Measurements from ENCODE around the gene PRTFDC1. TPM values are rescaled to one million over a fixed set of nuclear protein-coding genes. Genes with fewer than 3 reads are reported as not detected.

The PRTFDC1 gene
- total RNA-seq, 1 experiment from 2014 or later: 83.2 TPM

GRCh38 chr10:24917493-24917892, 34.9 kb downstream of the PRTFDC1 start:
- H3K9me3 Mint-ChIP-seq (ENCODE audit: unreplicated experiment): no peaks in the 10 kb centered on the region
- BruUV-seq (replicated peaks): no TSS peak
- H3K4me3 ChIP-seq (ENCODE audit: low read depth, low read length): no peak overlapping the region
- intact Hi-C loops (cut with micrococcal nuclease; ENCODE audit: unreplicated experiment): no loop called here
- no peak for DNase-seq
- H3K36me3 Mint-ChIP-seq (ENCODE audit: insufficient read depth, unreplicated experiment): no peaks in the 10 kb centered on the region
- H3K4me3 Mint-ChIP-seq (ENCODE audit: unreplicated experiment): no peak overlapping the region
- POLR2A ChIA-PET: no interaction called here
- H3K9me3 ChIP-seq: peaks cover 5% of the 10 kb centered on the region; the same call in 1 of the 2 replicates
- H3K27me3 Mint-ChIP-seq (ENCODE audit: insufficient read depth, unreplicated experiment): no peaks in the 10 kb centered on the region
- peaks cover 1% of the 10 kb centered on the region; the same call in 1 of the 2 replicates for H3K36me3 ChIP-seq (ENCODE audit: control insufficient read depth, insufficient read depth, low read length)
- H3K4me1 ChIP-seq: peaks cover 11% of the 10 kb centered on the region; the same call in 1 of the 2 replicates
- CTCF ChIA-PET: no interaction called here
- no peaks in the 10 kb centered on the region for H3K4me1 Mint-ChIP-seq (ENCODE audit: low read depth, unreplicated experiment)
- no peaks in the 10 kb centered on the region for H3K27me3 ChIP-seq (replicated peaks; ENCODE audit: control insufficient read depth, insufficient read depth, low read length)
- H3K27ac Mint-ChIP-seq (ENCODE audit: unreplicated experiment): no peak overlapping the region
- TF ChIP-seq CTCF (IDR thresholded peaks at IDR 0.05; ENCODE audit: insufficient read depth in 1 of 2, low read depth in 1 of 2, low read length in 1 of 2, severe bottlenecking in 1 of 2, unreplicated experiment in 1 of 2): no peak

- ChIA-PET CTCF (no interaction called here), POLR2A (no interaction called here)
- H3K27me3 Mint-ChIP-seq (ENCODE audit: insufficient read depth, unreplicated experiment): no peaks in the 10 kb centered on the region
- intact Hi-C loops (cut with micrococcal nuclease; ENCODE audit: unreplicated experiment): no loop called here
- H3K27ac Mint-ChIP-seq (ENCODE audit: unreplicated experiment): no peak overlapping the region
- no peak overlapping the region for H3K4me3 Mint-ChIP-seq (ENCODE audit: unreplicated experiment)
- Histone ChIP-seq H3K36me3 (ENCODE audit: control insufficient read depth, insufficient read depth, low read length) (peaks cover 1% of the 10 kb centered on the region; the same call in 1 of the 2 replicates), H3K9me3 (peaks cover 5% of the 10 kb centered on the region; the same call in 1 of the 2 replicates), H3K4me3 (ENCODE audit: low read depth, low read length) (no peak overlapping the region), H3K4me1 (peaks cover 11% of the 10 kb centered on the region; the same call in 1 of the 2 replicates), H3K27me3 (replicated peaks; ENCODE audit: control insufficient read depth, insufficient read depth, low read length) (no peaks in the 10 kb centered on the region)
- no peak for DNase-seq
- H3K36me3 Mint-ChIP-seq (ENCODE audit: insufficient read depth, unreplicated experiment): no peaks in the 10 kb centered on the region
- no peaks in the 10 kb centered on the region for H3K9me3 Mint-ChIP-seq (ENCODE audit: unreplicated experiment)
- no peak for TF ChIP-seq CTCF (IDR thresholded peaks at IDR 0.05; ENCODE audit: insufficient read depth in 1 of 2, low read depth in 1 of 2, low read length in 1 of 2, severe bottlenecking in 1 of 2, unreplicated experiment in 1 of 2)
- H3K4me1 Mint-ChIP-seq (ENCODE audit: low read depth, unreplicated experiment): no peaks in the 10 kb centered on the region
- BruUV-seq (replicated peaks): no TSS peak
Measured at GRCh38 chr10:24916365-24916764, 36.0 kb downstream of the PRTFDC1 start.

GRCh38 chr10:24915304-24915703, 37.1 kb downstream of the PRTFDC1 start:
- no TSS peak for BruUV-seq (replicated peaks)
- Histone ChIP-seq H3K36me3 (ENCODE audit: control insufficient read depth, insufficient read depth, low read length) (peaks cover 1% of the 10 kb centered on the region; the same call in 1 of the 2 replicates), H3K9me3 (peaks cover 5% of the 10 kb centered on the region; the same call in 1 of the 2 replicates), H3K4me1 (peaks cover 11% of the 10 kb centered on the region; the same call in 1 of the 2 replicates), H3K27me3 (replicated peaks; ENCODE audit: control insufficient read depth, insufficient read depth, low read length) (no peaks in the 10 kb centered on the region), H3K4me3 (ENCODE audit: low read depth, low read length) (no peak overlapping the region)
- intact Hi-C loops (cut with micrococcal nuclease; ENCODE audit: unreplicated experiment): no loop called here
- Mint-ChIP-seq H3K27ac (ENCODE audit: unreplicated experiment) (no peak overlapping the region), H3K4me1 (ENCODE audit: low read depth, unreplicated experiment) (no peaks in the 10 kb centered on the region), H3K27me3 (ENCODE audit: insufficient read depth, unreplicated experiment) (no peaks in the 10 kb centered on the region), H3K4me3 (ENCODE audit: unreplicated experiment) (no peak overlapping the region), H3K9me3 (ENCODE audit: unreplicated experiment) (no peaks in the 10 kb centered on the region), H3K36me3 (ENCODE audit: insufficient read depth, unreplicated experiment) (no peaks in the 10 kb centered on the region)
- ChIA-PET POLR2A (no interaction called here), CTCF (interaction anchor here (0.8 kb wide), 1 partner anchor 279 kb away, joined by 3 read pairs; no protein-coding TSS in a partner anchor)
- no peak for TF ChIP-seq CTCF (IDR thresholded peaks at IDR 0.05; ENCODE audit: insufficient read depth in 1 of 2, low read depth in 1 of 2, low read length in 1 of 2, severe bottlenecking in 1 of 2, unreplicated experiment in 1 of 2)
- DNase-seq: no peak

Measured in Caco-2 (cell line).